Measurements from ENCODE around the gene ACP6.

- TF ChIP-seq POLR2A (IDR thresholded peaks at IDR 0.05) (no peak), CTCF (IDR thresholded peaks at IDR 0.05) (no peak)
Measured at GRCh38 chr1:147625362-147625995, 44.8 kb downstream of the ACP6 start.

Measured in vagina (tissue), 2 donors.